Measurements from ENCODE around the gene RBFOX1.

RBFOX1 gene

DNA sequence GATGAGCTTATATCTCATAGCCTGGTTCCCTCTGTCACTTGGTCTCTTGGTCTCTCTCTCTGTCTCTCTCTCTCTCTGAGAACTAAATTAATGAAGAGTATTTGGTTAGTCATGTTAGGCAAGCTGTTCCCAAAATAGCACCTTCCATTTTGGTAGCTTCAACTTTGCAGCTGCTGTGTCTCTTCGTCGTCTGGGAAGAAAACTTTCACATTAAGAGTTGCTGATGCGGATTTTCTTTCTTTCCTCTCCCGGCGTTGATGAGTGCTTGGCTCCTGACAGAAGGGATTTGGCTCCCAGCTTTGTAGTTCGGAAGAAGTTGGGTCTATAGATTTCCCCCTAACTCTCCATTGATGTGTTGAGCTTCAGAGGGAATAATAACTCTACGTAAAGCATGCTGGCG is at the start of gene RBFOX1:
RBFOX1 (plus strand) TSS at position 235 of the 400 bp plus-strand sequence.
- no peak for DNase-seq

DNA sequence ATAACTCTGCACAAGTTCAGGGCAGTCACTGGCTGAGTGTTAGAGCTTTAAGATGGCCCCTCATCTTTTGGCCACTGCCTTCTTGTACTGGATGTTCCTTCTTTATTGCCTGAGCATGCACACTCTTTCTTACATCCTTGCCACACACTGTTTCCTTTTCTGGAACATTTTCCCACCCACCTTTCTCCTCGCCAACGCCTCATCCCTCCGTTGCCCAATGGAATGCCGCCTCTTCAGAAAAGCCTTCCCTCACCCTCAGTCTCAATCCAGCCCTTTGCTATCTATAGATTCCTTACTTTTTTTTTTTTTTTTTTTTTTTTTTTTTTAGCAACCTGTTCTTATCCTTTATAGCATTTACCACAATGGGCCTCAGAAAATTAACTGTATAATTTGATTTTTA is 47.9 kb upstream of the RBFOX1 start:
- no peak for DNase-seq

DNA sequence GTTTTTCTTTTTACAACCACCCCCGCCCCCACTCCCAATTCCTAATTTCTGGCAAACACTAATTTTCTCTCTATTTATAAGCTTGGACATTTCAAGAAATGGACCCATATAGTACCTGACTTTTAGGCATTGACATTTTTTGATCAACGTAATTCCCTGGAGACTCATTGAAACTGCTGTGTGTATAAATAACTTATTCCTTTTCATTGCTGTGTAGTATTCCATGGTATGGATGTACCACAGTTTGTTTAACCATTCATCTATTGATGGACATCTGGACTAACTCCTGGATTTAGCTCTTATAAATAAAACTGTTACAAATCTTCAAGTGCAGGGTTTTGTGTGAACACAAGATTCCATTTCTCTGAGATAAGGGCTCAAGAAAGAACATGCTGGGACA is 47.1 kb upstream of the RBFOX1 start:
- DNase-seq: no peak

DNA sequence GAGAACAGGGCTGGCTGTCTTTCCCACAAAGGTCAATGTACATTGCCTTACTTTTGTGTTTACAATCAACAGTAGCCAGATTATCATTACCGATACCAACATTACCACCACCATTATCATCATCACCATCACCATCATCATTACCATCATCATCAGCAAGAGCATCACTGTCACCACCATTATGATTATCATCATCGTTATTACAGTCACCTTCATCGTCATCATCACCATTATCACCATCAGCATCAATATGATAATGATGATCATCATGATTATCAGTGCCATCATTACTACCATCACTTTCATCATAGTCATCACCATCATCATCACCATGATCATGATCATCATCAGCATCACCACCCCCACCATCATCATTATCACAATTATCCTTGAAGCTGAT is 43.3 kb upstream of the RBFOX1 start:
- DNase-seq: no peak

DNA sequence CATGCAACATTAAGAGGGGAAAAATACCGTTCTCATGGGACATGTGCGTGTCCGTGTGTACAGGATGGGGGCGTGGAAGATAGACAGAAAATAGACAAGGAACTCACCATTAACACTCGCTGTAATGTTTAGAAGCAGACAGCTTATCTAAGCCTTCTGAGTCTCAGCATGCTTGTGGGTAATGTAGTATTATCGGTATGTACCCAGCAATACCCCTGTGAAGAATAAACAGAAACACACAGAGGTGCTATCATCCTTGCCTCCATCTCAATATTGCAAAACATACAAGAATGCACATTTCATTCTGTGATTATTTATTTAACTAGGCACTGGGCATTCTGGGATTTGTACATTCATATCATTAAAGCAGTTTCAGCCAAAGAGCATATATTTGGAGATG is 42.0 kb upstream of the RBFOX1 start:
- DNase-seq: no peak

DNA sequence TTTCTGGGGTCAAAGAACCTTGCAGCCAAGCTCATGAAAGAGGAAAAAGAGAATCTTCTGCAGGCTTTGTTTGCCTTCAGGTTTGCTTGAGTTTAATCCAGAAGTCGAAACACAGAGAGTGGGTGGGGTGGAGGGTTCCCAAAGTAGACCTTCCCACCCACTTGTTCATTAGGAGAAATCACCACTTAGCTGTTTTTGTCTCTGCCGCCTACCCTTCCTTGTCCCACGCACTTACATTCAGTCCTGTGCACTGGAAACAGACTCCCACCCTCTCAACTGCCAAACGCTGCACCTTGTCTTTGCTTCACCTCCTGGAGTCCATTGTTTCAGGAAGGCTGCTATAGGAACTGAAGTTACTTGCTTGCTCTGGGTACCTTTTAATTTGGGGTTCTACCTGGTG is 38.6 kb upstream of the RBFOX1 start:
- DNase-seq: no peak

DNA sequence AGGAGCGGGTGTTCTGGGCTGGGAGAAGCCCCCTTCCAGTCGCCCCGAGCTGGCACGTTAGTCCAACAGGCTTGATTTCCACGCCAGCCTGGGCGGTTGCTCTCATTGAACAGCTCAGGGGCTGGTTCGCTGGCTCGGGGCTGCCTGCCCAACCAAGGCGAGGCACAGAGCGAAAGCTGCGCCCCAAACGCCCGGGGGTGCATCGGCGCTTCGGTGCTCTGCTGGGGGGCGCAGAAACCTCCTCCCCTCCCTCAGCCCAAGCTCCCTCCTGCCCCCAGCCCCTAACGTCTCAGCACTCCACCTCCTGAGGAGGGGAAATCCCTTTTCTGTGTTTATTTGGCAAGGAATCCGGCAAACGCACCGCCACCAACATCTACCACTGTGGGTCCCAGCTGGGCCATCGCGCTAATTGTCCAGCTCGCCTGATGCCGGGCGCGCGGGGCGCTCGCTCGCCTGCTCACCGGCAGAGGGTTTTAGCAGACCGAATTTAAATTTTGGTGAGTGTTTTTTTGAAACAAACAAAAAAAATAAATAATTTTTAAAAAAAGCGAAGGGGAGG is 29.5 kb upstream of the RBFOX1 start:
- no peak for DNase-seq

DNA sequence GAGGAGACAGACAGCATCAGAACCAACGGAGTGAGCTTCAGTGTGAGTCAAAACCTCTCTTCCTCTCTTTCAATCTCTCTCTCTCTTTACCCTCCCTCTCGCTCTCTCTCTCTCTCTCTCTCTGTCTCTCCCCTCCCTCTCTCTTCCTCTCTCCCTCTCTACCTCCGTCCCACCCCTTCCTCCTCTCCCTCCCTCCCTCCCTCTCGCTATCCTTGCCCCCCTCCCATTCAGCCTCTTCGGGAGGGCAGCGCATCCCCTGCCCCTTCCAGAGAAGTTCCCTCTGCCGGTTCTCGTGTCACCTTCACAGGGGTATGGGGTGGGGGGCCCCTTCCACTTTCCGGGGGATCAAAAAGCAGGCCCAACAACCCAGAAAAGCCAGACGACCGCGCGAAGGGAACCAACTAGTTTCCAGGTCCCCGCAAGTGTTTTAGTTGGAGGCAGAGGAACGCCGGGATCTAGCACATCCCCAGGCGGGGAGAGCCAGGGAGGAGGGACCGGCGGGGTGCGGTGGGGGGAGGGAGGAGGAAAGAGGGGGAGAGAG is 28.9 kb upstream of the RBFOX1 start:
- no peak for DNase-seq

DNA sequence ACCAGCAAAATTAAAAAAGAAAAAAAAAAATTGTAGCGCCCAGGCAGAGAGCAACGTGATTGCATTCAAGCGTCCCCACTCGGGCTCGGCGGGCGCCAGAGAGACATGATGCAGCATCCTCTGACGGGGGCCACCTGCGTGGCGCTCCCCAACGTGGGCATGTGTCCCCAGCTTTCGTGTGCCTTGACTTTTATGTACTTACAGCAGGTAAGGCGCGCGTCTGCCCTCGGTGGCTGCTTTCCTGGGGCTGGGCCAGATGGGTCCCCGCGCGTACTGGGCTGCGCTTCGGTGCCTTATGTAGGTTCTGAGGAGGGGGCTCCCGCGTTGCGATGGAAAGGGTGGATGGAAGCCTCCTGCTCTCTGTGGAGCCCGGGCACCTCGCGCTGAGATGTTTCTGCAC is 28.4 kb upstream of the RBFOX1 start:
- no peak for DNase-seq

DNA sequence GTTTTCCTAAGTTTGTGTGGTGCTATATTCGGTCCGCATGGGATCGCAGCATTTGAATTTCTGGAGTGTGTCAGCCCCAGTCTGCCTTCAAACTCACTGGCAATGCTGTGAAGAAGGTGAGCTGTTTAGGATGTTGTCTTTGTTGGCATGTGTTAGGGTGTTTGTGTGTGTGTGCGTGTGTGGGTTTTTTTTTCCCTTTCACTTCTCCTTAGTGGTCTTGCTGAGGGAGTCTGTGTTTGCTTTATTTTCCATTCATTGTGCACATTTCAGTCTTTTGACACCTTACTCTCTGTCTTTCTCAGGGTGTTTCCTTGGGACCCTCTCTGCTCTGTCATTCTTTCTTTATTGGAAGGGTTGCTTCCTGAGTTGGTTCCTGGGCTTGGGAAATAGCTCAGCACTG is 27.7 kb upstream of the RBFOX1 start:
- no peak for DNase-seq

DNA sequence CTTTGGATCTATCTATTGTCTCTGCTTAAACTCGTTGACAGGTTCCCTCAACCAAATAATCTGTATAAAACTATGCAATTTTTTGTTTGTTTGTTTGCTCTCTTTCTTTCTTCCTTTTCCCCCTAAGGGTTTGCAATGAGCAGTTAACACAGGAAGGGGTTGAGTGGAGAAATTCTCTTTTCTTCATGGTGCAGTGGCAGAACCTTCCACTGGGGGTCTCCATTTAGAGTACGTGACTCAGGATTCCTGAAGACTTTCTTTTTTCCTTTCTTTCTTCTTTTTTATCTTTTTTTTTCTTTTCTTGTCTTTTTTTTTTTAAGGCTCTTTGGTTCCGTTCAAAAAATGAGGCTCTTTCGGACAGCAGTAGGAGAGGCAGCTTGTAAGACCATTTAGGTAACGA is 19.5 kb upstream of the RBFOX1 start:
- no peak for DNase-seq

DNA sequence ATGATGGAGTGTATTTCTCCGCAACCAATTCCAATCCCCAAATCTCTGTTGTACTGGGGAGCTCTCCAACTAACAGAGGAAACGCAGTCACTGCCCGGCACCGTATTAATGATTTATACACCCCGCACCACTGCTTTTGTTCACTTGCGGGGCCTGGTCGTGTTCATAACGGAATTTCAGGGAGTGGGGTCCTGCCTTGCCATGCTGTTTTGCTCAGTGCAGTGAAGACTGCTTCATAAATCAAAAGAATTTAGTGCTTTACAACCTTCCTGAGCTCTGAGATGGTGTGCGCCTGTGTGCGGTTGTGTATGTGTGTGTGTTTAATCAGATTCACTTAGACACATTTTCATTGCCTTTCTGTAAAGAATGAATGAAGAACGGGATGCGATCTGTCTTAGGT is 18.5 kb upstream of the RBFOX1 start:
- no peak for DNase-seq

DNA sequence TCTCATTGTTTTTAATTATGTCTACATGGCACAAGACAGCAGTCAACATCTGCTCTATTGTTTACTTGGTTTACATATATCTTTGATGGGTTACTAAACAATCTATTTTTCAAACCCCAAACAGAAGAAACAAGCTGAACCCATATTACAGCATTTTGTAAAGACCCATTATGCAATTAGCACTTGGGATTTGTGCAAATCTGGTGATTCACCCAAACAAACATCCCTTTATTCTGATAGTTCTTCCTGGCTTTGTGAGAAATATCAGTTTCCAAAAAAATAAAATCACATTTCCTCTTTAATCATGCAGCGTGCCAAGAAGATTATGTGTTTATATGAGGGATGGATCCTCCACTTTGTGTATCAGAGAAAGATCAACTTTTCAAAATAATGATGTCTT is 16.8 kb upstream of the RBFOX1 start:
- DNase-seq: no peak

DNA sequence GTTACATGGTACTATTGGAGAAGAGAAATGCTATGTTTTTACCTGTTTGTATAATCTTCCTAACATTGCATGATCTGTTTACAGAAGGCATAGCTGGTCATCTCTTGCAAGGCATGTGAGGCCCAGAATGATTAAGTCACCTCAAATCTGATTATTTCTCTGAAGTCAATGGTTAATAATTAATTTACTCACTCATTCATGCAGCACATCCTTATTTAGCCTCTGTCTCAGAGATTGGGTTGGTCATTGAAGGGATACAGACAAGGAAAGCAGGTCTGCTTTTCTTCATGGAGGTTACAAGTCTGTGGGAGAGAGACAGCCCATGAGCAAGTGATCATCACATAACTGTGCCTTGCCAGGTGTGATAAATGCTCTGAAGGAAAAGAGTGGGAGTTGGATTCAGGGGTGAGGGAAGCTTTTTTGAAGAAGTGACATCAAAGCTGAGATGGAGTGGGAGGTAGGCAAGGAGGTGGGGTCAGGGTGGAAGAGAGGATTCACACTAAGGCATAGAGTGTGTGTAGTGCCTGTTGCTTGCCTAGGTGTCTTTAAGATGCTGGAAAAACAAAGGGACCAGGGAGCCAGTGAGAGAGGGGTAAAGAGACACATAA is 16.3 kb upstream of the RBFOX1 start:
- DNase-seq: no peak

DNA sequence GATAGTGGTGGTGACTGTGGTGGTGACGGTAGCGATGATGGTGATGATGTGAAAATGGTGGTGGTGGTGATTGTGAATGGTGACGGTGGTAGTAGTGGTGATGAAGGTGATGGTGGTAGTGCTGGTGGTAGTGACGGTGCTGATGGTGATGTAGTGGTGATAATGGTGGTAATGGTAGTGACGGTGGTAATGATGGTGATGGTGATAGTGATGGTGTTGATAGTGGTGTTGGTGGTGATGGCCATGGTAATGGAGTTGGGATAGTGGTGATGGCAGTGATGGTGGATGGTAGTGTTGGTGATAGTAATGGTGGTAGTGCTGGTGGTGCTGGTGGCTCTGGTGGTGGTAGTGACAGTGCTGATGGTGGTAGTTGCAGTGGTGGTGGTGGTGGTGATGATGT is 14.7 kb upstream of the RBFOX1 start:
- no peak for DNase-seq

DNA sequence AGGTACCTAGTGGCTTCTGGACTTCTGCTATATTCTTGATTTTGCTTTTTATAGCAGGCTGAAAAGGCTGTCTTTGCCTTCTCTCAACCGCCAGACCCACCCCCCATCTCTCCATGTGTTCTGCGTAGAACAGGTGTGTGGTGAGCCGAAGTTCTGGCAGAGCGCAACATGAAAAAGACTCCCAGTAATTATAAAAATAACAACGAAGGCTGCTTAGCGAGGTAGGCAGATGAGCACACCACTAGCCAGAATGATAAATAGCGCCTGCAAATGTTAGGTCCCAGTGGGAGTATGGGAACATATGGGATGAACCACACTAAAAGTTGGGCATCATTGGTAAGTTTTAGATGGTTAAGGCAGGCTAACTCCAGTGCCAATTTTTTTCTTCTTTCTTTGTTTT is 14.0 kb upstream of the RBFOX1 start:
- DNase-seq: no peak

DNA sequence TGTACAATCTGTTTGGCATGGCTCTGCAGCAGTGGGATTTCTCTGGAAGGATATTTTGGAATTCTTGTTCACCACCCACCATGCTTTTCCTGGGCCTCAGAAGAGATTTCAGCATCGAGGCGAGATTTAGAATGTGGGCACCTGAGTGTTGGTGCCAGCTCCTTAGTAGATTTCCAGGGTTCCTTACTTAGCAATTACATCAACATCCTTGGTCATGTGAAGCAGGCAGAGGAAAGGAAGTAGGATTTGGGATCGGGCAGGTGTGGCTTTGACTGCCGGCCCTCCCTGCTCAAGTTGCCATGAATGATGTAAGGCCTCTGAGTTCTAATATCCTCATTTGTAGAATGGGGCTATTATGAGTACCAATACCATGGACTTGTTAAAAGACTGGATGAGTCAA is 13.1 kb upstream of the RBFOX1 start:
- no peak for DNase-seq

DNA sequence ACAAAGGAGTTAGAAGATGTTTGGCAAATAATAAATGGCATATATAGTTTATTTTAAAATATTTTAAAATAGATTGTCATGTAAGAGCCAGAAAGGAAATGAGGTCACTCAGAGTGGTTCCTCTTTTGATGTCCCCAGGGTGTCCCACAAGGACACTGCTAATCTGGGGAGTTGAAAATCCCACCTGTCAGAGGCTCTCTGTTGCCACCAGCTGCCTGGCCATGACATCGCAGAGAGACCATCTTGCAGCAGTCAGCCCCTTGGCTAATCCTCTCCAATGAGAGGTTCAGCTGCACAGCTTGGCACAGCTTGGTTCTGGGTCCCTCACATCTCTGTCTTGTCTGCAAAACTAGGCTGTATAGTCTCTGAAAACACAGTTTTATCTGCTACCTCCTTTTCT is 11.0 kb upstream of the RBFOX1 start:
- no peak for DNase-seq

DNA sequence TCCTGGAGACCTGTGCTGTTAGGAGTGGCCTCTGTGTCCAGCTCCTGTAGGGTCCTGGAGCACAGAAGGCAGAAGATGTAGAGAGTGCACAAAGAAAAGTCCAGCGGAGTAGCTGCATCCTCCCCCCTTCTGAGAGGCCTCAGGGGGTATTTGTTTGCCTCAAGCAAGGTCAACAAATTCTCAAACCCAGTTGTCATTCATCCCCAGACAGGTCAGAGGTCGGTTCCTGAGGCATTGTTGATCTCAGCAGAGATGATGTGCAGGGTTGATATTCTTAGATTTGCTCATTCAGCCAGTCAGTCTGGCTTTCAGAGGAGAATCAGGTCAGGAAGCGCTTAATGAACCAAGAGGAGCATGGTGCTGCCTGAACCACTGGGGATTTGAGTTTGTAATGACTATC is 8.3 kb upstream of the RBFOX1 start:
- no peak for DNase-seq

DNA sequence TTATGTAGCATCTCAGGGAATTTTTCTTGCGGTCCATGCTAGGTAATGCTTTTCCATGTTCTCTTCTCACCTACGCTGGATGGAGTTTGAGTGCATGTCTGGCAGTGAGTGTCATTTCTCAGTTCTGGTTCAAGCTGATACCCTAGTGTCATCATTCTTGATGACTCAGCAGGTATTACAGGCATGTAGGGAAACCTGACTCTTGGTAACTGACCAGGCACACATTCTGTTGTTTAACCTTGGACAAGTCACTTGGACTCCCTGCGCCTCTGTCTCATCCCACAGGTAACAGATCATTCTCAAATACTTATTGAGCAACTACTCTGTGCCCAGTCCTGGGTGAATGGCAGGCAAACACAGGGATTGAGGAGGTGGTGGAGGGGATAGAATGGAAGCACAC is 6.8 kb upstream of the RBFOX1 start:
- no peak for DNase-seq

DNA sequence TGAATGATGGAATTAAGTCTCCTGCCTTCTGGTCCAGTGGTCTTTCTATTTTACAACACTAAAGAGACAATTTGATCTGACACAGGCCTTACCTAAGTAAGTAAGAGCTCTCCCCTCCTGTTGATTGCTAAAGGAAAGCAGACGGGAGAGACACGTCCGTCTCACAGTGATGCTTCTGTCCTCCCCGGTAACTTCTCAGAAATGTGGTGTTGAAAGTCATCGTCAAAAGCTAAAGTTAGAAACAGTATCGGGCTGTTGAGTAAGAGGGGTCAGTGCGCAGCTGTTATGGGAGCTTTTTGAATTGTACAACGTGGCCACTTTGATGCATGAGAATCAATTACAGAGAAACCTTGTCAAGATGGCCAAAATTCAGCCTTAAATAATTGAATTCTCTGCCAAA is 1.9 kb upstream of the RBFOX1 start:
- DNase-seq: no peak

DNA sequence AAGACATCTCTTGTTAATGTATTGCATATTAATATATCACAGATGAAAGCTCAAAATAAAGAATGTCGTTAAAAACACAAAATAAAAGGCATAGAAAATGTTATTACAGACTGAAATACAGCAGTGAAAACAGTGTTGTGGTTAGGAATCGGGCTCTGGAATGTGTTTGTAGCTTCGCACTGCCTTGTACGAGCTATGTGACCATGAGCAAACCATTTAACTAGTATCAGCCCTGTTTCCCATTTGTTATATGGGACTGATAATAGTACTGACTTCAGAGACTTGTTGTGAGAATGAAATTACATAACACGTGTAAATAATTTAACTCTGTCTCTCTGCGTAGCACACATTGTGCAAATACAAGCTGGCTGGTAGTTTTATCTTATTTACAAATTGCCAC is 648 bp upstream of the RBFOX1 start:
- no peak for DNase-seq

DNA sequence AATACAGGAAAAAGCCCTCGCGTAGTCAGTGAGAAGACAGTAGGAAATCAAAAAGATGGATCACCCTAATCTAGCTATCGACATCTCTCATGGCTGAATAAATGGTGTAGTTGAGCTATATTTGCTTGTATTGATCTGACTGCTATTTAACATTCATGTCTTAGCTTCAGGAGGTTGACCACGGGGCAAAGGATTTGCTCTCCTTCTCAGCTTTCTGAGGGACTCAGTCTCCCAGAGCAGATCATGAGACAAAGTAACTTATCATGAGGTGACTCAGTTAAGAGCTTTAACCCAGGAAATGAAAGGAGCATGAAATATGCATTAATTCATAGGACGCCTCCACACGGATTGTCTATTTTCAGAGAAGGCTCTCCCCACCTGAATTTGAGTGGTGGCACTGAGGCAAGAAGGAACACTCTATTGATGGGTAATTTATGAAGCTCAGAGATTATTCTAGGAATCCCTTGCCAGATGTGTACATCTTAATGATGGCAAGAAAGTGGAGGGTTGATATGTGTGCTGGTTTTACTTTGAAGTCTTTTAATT is 608 bp downstream of the RBFOX1 start:
- no peak for DNase-seq

DNA sequence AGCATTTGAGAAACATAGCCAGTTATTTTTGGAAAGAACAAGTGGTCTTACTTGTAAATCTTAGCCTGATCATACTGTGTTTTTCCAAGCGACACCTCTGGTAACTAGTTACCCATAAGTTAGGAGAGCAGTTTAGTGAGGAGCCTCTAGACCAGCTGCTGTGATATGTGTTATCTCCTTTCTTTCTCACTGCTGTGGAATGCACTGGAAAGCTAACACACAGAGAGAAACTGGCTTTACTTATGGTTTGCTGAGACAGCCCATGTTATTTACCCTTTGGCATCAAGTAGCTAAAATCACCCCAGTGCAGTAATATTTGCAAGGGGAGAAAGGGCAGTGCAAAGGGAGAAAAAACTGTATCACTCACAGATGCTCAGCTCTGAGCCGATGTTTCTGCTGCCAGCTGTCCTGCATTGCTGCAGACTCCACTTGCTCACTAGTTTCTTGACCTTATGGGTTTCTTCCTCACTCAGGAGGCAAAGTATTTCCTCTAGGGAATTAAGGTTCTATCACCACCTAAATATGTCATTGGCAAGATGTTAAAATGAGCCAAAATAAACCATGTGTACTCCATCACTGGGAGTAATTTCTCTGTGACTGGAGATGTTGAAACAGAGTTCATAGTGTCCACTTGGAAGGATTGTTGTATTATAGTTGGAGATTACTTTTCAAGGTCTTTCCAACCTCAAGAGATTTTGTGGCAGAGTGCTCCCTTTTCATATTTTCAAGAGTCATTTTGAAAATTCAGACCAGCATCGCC is 2.3 kb downstream of the RBFOX1 start:
- DNase-seq: no peak

All from activated CD4-positive, alpha-beta T cell treated with anti-CD3 and anti-CD28 coated beads, Interleukin-2, amount 50 U/mL, for 1 hour (primary cell).